Adipocyte (in vitro differentiated cells): ENCODE results near the gene CYP1A1.

Source experiments
- DNase-seq: peaks from one replicate; pipeline ENCODE4 v3.0.0-alpha.2; 2015; ENCODE audit warnings: low read depth
- H3K27me3 ChIP-seq: replicated peaks from 2 replicates; pipeline ENCODE4 v1.7.0; 2013; ENCODE audit warnings: mild to moderate bottlenecking, low read length, moderate library complexity; ENCODE audit not compliant: control insufficient read depth, insufficient read depth
- H3K36me3 ChIP-seq: 2 replicates; pipeline ENCODE4 v1.7.0; 2013; ENCODE audit warnings: low read length, mild to moderate bottlenecking, moderate library complexity; ENCODE audit not compliant: control insufficient read depth, insufficient read depth, severe bottlenecking
- H3K4me1 ChIP-seq: 2 replicates; pipeline ENCODE4 v1.7.0; 2013; ENCODE audit warnings: mild to moderate bottlenecking, low read length, moderate library complexity; ENCODE audit not compliant: control insufficient read depth, insufficient read depth
- H3K4me3 ChIP-seq: 2 replicates; pipeline ENCODE4 v1.7.0; 2013; ENCODE audit warnings: mild to moderate bottlenecking, low read length, moderate library complexity
- H3K9ac ChIP-seq: 2 replicates; pipeline ENCODE4 v1.7.0; 2013; ENCODE audit warnings: mild to moderate bottlenecking, low read length, moderate library complexity
- H3K9me3 ChIP-seq: 2 replicates; pipeline ENCODE4 v1.7.0; 2013; ENCODE audit warnings: mild to moderate bottlenecking, low read length, moderate library complexity; ENCODE audit not compliant: control insufficient read depth

The CYP1A1 gene

GRCh38 chr15:74722591-74722990 lies 2.7 kb downstream of the CYP1A1 start:
- Histone ChIP-seq H3K36me3 (no peaks in the 10 kb centered on the region), H3K27me3 (peaks cover 46% of the 10 kb centered on the region), H3K9ac (no peak overlapping the region), H3K4me1 (peaks cover 3% of the 10 kb centered on the region), H3K4me3 (no peak overlapping the region), H3K9me3 (no peaks in the 10 kb centered on the region)
- DNase-seq = no peak

GRCh38 chr15:74716651-74717050 lies 8.7 kb downstream of the CYP1A1 start:
- Histone ChIP-seq H3K4me3 (no peak overlapping the region), H3K27me3 (peaks cover 22% of the 10 kb centered on the region), H3K36me3 (no peaks in the 10 kb centered on the region), H3K9me3 (no peaks in the 10 kb centered on the region), H3K4me1 (no peaks in the 10 kb centered on the region), H3K9ac (no peak overlapping the region)
- no peak for DNase-seq

GRCh38 chr15:74712311-74712710 lies 13.0 kb downstream of the CYP1A1 start:
- Histone ChIP-seq H3K4me1 (peaks cover 3% of the 10 kb centered on the region), H3K9me3 (no peaks in the 10 kb centered on the region), H3K4me3 (no peak overlapping the region), H3K36me3 (no peaks in the 10 kb centered on the region), H3K9ac (no peak overlapping the region), H3K27me3 (peaks cover 2% of the 10 kb centered on the region)
- DNase-seq = no peak

GRCh38 chr15:74710319-74711094 lies 14.8 kb downstream of the CYP1A1 start:
- H3K4me3 ChIP-seq = no peak overlapping the region
- H3K27me3 ChIP-seq = peaks cover 10% of the 10 kb centered on the region
- H3K4me1 ChIP-seq = peaks cover 3% of the 10 kb centered on the region
- H3K9ac ChIP-seq = no peak overlapping the region
- no peaks in the 10 kb centered on the region for H3K36me3 ChIP-seq
- DNase-seq = no peak
- H3K9me3 ChIP-seq = no peaks in the 10 kb centered on the region

- Histone ChIP-seq H3K27me3 (peaks cover 10% of the 10 kb centered on the region), H3K4me3 (no peak overlapping the region), H3K9ac (no peak overlapping the region), H3K9me3 (no peaks in the 10 kb centered on the region), H3K4me1 (peaks cover 3% of the 10 kb centered on the region), H3K36me3 (no peaks in the 10 kb centered on the region)
- no peak for DNase-seq
Observed at GRCh38 chr15:74709892-74710291, 15.4 kb downstream of the CYP1A1 start.

GRCh38 chr15:74709011-74709410 lies 16.3 kb downstream of the CYP1A1 start:
- Histone ChIP-seq H3K9me3 (no peaks in the 10 kb centered on the region), H3K4me1 (peaks cover 3% of the 10 kb centered on the region), H3K36me3 (no peaks in the 10 kb centered on the region), H3K27me3 (peaks cover 13% of the 10 kb centered on the region), H3K4me3 (no peak overlapping the region), H3K9ac (no peak overlapping the region)
- DNase-seq = peak; percentile 50

GRCh38 chr15:74696808-74697207 lies 28.5 kb downstream of the CYP1A1 start:
- Histone ChIP-seq H3K9me3 (no peaks in the 10 kb centered on the region), H3K36me3 (no peaks in the 10 kb centered on the region), H3K27me3 (peaks cover 6% of the 10 kb centered on the region), H3K4me1 (peaks cover 17% of the 10 kb centered on the region), H3K9ac (no peak overlapping the region), H3K4me3 (peak overlapping the region; percentile 95)
- no peak for DNase-seq

GRCh38 chr15:74696398-74696729 lies 29.0 kb downstream of the CYP1A1 start:
- no peak for DNase-seq

GRCh38 chr15:74695597-74696397 lies 29.5 kb downstream of the CYP1A1 start, which contains the start of gene EDC3:
Gene EDC3, minus strand, starts transcription at chr15:74696024. Its CDS starts 20,900 bp downstream, at chr15:74675124.
- H3K36me3 ChIP-seq = no peaks in the 10 kb centered on the region
- peaks cover 3% of the 10 kb centered on the region for H3K27me3 ChIP-seq
- H3K9ac ChIP-seq = peak within 1 kb of the TSS; percentile 99
- peaks cover 17% of the 10 kb centered on the region for H3K4me1 ChIP-seq
- no peaks in the 10 kb centered on the region for H3K9me3 ChIP-seq
- DNase-seq = peak; percentile 97
- peak within 1 kb of the TSS; percentile 95 for H3K4me3 ChIP-seq

More at GRCh38 chr15:74696398-74696729, 29.0 kb downstream of the CYP1A1 start:
- H3K4me1 ChIP-seq = peaks cover 17% of the 10 kb centered on the region
- peak overlapping the region; percentile 95 for H3K4me3 ChIP-seq
- H3K27me3 ChIP-seq = peaks cover 3% of the 10 kb centered on the region
- H3K9ac ChIP-seq = peak overlapping the region; percentile 99
- no peaks in the 10 kb centered on the region for H3K36me3 ChIP-seq
- no peaks in the 10 kb centered on the region for H3K9me3 ChIP-seq

GRCh38 chr15:74692327-74692726 lies 33.0 kb downstream of the CYP1A1 start:
- DNase-seq = no peak
- Histone ChIP-seq H3K36me3 (peaks cover 2% of the 10 kb centered on the region), H3K4me3 (no peak overlapping the region), H3K9me3 (no peaks in the 10 kb centered on the region), H3K27me3 (no peaks in the 10 kb centered on the region), H3K4me1 (peaks cover 17% of the 10 kb centered on the region), H3K9ac (no peak overlapping the region)

- DNase-seq = no peak
- no peak overlapping the region for H3K4me3 ChIP-seq
- H3K27me3 ChIP-seq = no peaks in the 10 kb centered on the region
- peaks cover 19% of the 10 kb centered on the region for H3K36me3 ChIP-seq
- H3K4me1 ChIP-seq = peaks cover 4% of the 10 kb centered on the region
- peaks cover 4% of the 10 kb centered on the region for H3K9me3 ChIP-seq
- H3K9ac ChIP-seq = no peak overlapping the region
Observed at GRCh38 chr15:74683758-74684157, 41.6 kb downstream of the CYP1A1 start.
